CD4-positive, CD25-positive, alpha-beta regulatory T cell (primary cell): ENCODE data around the gene DEDD2. TPM values are rescaled to one million over a fixed set of nuclear protein-coding genes. Genes with fewer than 3 reads are reported as not detected.

Experiments
- ATAC-seq, 2 donors: fragments of 150-1000 bp; cut with Tn5 transposase; one replicate each; pipeline ENCODE4 v1.10.0; 2021; ENCODE audit warnings: low read depth in 2 of 2, moderate number of reproducible peaks in 2 of 2, moderate library complexity in 1 of 2
- DNase-seq, 3 donors: peaks; one replicate each; pipeline versions ENCODE4 v3.0.0 to v3.0.0-alpha.2; 2012 to 2022; ENCODE audit warnings: mixed read lengths in 1 of 3
- H3K27ac ChIP-seq: one replicate; pipeline ENCODE4 v1.7.0; 2013; ENCODE audit warnings: mild to moderate bottlenecking, low read length; ENCODE audit not compliant: insufficient read depth, poor library complexity, severe bottlenecking
- H3K27me3 ChIP-seq: one replicate; pipeline ENCODE4 v1.7.0; 2013; ENCODE audit warnings: low read length; ENCODE audit not compliant: control insufficient read depth, insufficient read depth
- H3K36me3 ChIP-seq: one replicate; pipeline ENCODE4 v1.7.0; 2013; ENCODE audit warnings: mild to moderate bottlenecking, low read length, moderate library complexity; ENCODE audit not compliant: control insufficient read depth, insufficient read depth
- H3K4me1 ChIP-seq: 2 replicates; pipeline ENCODE4 v1.7.0; 2013; ENCODE audit warnings: mild to moderate bottlenecking, low read length; ENCODE audit not compliant: insufficient read depth, control insufficient read depth, poor library complexity, severe bottlenecking
- H3K4me3 ChIP-seq: one replicate; pipeline ENCODE4 v1.7.0; 2013; ENCODE audit warnings: low read depth, mild to moderate bottlenecking, low read length, moderate library complexity
- H3K9me3 ChIP-seq, 2 experiments: 1 replicate in 1 of 2; 2 replicates in 1 of 2; pipeline ENCODE4 v1.7.0; 2013; ENCODE audit warnings: low read length in 2 of 2, mild to moderate bottlenecking in 1 of 2, moderate library complexity in 1 of 2; ENCODE audit not compliant: control insufficient read depth in 2 of 2
- H3K27ac Mint-ChIP-seq, 3 donors: one replicate each; pipeline ENCODE4 v1.8.0; 2020 to 2022; ENCODE audit warnings: mild to moderate bottlenecking in 3 of 3, mixed read lengths in 3 of 3, moderate library complexity in 2 of 3
- H3K27me3 Mint-ChIP-seq: one replicate; pipeline ENCODE4 v1.8.0; 2022; ENCODE audit warnings: mild to moderate bottlenecking, mixed read lengths
- H3K36me3 Mint-ChIP-seq: one replicate; pipeline ENCODE4 v1.8.0; 2020; ENCODE audit warnings: mixed read lengths
- H3K4me1 Mint-ChIP-seq, 4 donors: one replicate each; pipeline ENCODE4 v1.8.0; 2020 to 2022; ENCODE audit warnings: mixed read lengths in 4 of 4, mild to moderate bottlenecking in 1 of 4
- H3K4me3 Mint-ChIP-seq, 4 donors: one replicate each; pipeline ENCODE4 v1.8.0; 2020 to 2022; ENCODE audit warnings: mild to moderate bottlenecking in 4 of 4, mixed read lengths in 4 of 4, moderate library complexity in 3 of 4
- H3K9me3 Mint-ChIP-seq, 7 donors: one replicate each; pipeline ENCODE4 v1.8.0; 2020 to 2022; ENCODE audit warnings: mixed read lengths in 7 of 7, mild to moderate bottlenecking in 3 of 7, moderate library complexity in 2 of 7
- polyA plus RNA-seq, 4 donors: library from polyadenylated mRNA; unstranded; fragments of 300-500 nt; fragmentation: Illumina TruSeq; gene quantifications; one replicate each; pipeline ENCODE4 v1.2.3, GENCODE V29; 2021
- total RNA-seq: library from RNA; stranded (reverse); gene quantifications from one replicate; pipeline ENCODE4 v1.2.3, GENCODE V29; 2022

The DEDD2 gene
- total and polyA plus RNA-seq, 5 donors from 2014 or later: 99.8 to 179 (median 157) TPM

DNA sequence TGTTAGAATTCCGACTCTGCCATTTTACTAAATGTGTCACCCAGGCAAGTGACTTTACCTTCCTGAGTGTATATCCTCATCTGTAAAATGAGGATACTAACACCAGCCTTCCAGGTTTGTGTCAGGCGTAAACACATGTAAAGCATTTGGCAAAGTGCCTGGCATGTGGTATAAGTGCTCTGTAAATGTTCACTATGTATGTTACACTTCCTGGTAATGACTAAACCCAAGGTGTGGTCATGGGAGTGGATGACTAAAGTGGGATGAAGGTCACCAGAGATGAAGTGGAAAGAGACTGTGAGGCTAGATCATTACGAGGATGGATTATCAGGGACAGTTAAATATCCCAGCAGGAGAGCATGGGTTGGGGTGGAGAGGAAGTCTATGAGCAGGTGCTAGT lies 25.6 kb downstream of the DEDD2 start:
- Mint-ChIP-seq H3K27ac (peak overlapping the region in 1 of 3 donors; percentile 75), H3K4me3 (peak overlapping the region in 2 of 4 donors; percentile 67 to 82), H3K36me3 (peaks cover 21% of the 10 kb centered on the region), H3K9me3 (peaks cover 0 to 2% (median 0%) of the 10 kb centered on the region in 7 donors), H3K4me1 (peaks cover 18 to 59% (median 32%) of the 10 kb centered on the region in 4 donors), H3K27me3 (no peaks in the 10 kb centered on the region)
- H3K4me3 ChIP-seq: no peak overlapping the region
- H3K27me3 ChIP-seq: no peaks in the 10 kb centered on the region
- H3K36me3 ChIP-seq: peaks cover 5% of the 10 kb centered on the region
- DNase-seq (no peak), ATAC-seq (peak in 1 of 2 donors; percentile 45)
- peaks cover 27% of the 10 kb centered on the region for H3K4me1 ChIP-seq
- no peak overlapping the region for H3K27ac ChIP-seq
- peaks cover 0 to 6% of the 10 kb centered on the region in 2 experiments for H3K9me3 ChIP-seq

DNA sequence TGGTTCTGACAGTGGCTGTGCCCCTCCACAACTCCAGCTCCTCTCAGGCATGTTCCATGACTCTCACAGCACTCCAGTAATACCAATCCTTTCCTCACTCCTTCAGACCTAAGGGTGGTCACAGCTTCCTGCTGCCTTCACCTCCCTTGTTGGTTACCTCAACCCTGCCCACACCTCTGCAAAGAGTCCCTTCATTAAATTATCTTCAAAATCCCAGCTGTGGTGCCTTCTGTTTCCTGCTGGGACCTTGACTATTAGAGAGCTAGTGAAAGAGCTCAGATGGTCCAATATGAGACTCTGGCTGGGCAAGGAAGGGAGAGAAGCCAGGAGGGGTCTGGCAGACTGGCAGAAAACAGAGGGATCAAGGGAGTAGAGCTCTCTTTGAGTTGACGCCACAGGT lies 26.1 kb downstream of the DEDD2 start:
- peaks cover 0 to 2% (median 0%) of the 10 kb centered on the region in 7 donors for H3K9me3 Mint-ChIP-seq
- H3K4me1 ChIP-seq: peaks cover 22% of the 10 kb centered on the region
- H3K27ac ChIP-seq: no peak overlapping the region
- peaks cover 4% of the 10 kb centered on the region for H3K36me3 ChIP-seq
- H3K4me3 Mint-ChIP-seq: peak overlapping the region in 2 of 4 donors; percentile 67 to 82
- H3K4me3 ChIP-seq: no peak overlapping the region
- peaks cover 20% of the 10 kb centered on the region for H3K36me3 Mint-ChIP-seq
- no peaks in the 10 kb centered on the region for H3K27me3 ChIP-seq
- DNase-seq (no peak), ATAC-seq (no peak)
- peaks cover 21 to 59% (median 34%) of the 10 kb centered on the region in 4 donors for H3K4me1 Mint-ChIP-seq
- H3K9me3 ChIP-seq: peaks cover 0 to 6% of the 10 kb centered on the region in 2 experiments
- no peaks in the 10 kb centered on the region for H3K27me3 Mint-ChIP-seq
- peak overlapping the region in 1 of 3 donors; percentile 13 for H3K27ac Mint-ChIP-seq

- Histone ChIP-seq H3K4me3 (no peak overlapping the region), H3K27ac (no peak overlapping the region), H3K4me1 (peaks cover 30% of the 10 kb centered on the region), H3K36me3 (no peaks in the 10 kb centered on the region), H3K27me3 (no peaks in the 10 kb centered on the region), H3K9me3 (peaks cover 0 to 6% of the 10 kb centered on the region in 2 experiments)
- no peak overlapping the region for H3K4me3 Mint-ChIP-seq
- H3K9me3 Mint-ChIP-seq: peaks cover 0 to 1% (median 0%) of the 10 kb centered on the region in 7 donors
- no peak for ATAC-seq
- H3K36me3 Mint-ChIP-seq: peaks cover 13% of the 10 kb centered on the region
- peaks cover 4% of the 10 kb centered on the region for H3K27me3 Mint-ChIP-seq
- H3K27ac Mint-ChIP-seq: peak overlapping the region in 1 of 3 donors; percentile 13
- peaks cover 35 to 68% (median 44%) of the 10 kb centered on the region in 4 donors for H3K4me1 Mint-ChIP-seq
- no peak for DNase-seq
Observed at GRCh38 chr19:42189133-42189532, 28.3 kb downstream of the DEDD2 start.

GRCh38 chr19:42188665-42189064 lies 28.8 kb downstream of the DEDD2 start:
- H3K27ac ChIP-seq: no peak overlapping the region
- Mint-ChIP-seq H3K4me1 (peaks cover 32 to 67% (median 43%) of the 10 kb centered on the region in 4 donors), H3K36me3 (peaks cover 9% of the 10 kb centered on the region), H3K27me3 (peaks cover 5% of the 10 kb centered on the region), H3K4me3 (no peak overlapping the region), H3K9me3 (peaks cover 0 to 1% (median 0%) of the 10 kb centered on the region in 7 donors), H3K27ac (peak overlapping the region in 1 of 3 donors; percentile 13)
- peaks cover 34% of the 10 kb centered on the region for H3K4me1 ChIP-seq
- H3K36me3 ChIP-seq: no peaks in the 10 kb centered on the region
- H3K4me3 ChIP-seq: no peak overlapping the region
- ATAC-seq (no peak), DNase-seq (no peak)
- no peaks in the 10 kb centered on the region for H3K27me3 ChIP-seq
- peaks cover 0 to 6% of the 10 kb centered on the region in 2 experiments for H3K9me3 ChIP-seq

DNA sequence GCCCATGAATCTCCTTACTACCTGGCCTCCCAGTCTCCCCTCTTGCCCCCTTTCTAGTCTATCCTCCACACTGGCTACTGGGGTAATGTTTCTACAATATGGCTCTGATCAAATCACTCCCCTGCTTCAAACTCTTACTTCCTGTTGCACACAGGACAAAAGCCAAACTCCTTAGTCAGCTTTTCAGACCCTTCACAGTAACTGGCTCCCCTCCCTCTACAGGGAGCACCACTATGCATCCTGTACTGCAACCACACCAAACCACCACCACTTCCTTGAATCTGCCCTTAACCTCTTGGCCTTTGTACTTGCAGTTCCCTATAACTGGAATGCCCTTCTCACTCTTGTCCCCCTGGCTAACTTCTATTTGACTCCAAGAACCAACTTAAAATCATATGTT lies 32.2 kb downstream of the DEDD2 start:
- Mint-ChIP-seq H3K4me3 (peak overlapping the region; percentile 1 to 76 (median 54)), H3K27me3 (peaks cover 5% of the 10 kb centered on the region), H3K36me3 (no peaks in the 10 kb centered on the region), H3K9me3 (no peaks in the 10 kb centered on the region), H3K27ac (peak overlapping the region; percentile 26 to 83 (median 69)), H3K4me1 (peaks cover 24 to 60% (median 36%) of the 10 kb centered on the region in 4 donors)
- Histone ChIP-seq H3K27me3 (no peaks in the 10 kb centered on the region), H3K27ac (no peak overlapping the region), H3K36me3 (no peaks in the 10 kb centered on the region), H3K4me3 (peak overlapping the region; percentile 22), H3K9me3 (no peaks in the 10 kb centered on the region), H3K4me1 (peaks cover 26% of the 10 kb centered on the region)
- peak in 2 of 3 donors; percentile 35 to 87 for DNase-seq
- peak; percentile 65 to 76 for ATAC-seq

DNA sequence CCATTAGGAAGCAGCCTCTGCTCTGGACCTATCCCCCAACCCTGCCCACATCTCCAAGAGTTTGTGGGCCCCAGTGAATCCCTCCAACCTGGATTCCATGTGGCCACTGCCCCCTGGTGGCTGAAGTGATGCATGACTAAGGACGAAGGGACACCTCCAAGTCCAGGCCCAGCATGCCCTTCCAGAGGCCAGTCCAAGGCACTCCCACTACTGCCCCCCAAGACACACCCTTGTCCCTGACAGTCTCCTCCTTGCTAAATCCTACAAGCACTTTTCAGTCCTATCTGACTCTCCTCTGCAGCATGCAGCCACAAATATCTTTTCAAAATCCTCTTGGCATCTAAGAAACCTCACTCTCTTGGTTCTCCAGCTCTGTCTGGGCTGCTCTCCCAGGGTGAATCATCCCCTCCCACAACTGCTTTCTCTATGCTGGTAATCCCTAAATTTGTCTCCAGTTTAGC lies 33.0 kb downstream of the DEDD2 start:
- Histone ChIP-seq H3K27me3 (peaks cover 4% of the 10 kb centered on the region), H3K36me3 (no peaks in the 10 kb centered on the region), H3K27ac (no peak overlapping the region), H3K4me3 (peak overlapping the region; percentile 22), H3K9me3 (no peaks in the 10 kb centered on the region), H3K4me1 (peaks cover 26% of the 10 kb centered on the region)
- ATAC-seq: peak in 1 of 2 donors; percentile 60
- peak; percentile 57 to 74 (median 61) for DNase-seq
- Mint-ChIP-seq H3K4me1 (peaks cover 24 to 67% (median 34%) of the 10 kb centered on the region in 4 donors), H3K27me3 (peaks cover 9% of the 10 kb centered on the region), H3K9me3 (no peaks in the 10 kb centered on the region), H3K4me3 (peak overlapping the region in 2 of 4 donors; percentile 45 to 76), H3K27ac (peak overlapping the region; percentile 59 to 89 (median 69)), H3K36me3 (no peaks in the 10 kb centered on the region)

GRCh38 chr19:42178791-42179674 lies 38.4 kb downstream of the DEDD2 start:
- ATAC-seq: no peak
- Mint-ChIP-seq H3K27ac (no peak overlapping the region), H3K4me3 (no peak overlapping the region), H3K9me3 (peaks cover 0 to 1% (median 0%) of the 10 kb centered on the region in 7 donors), H3K27me3 (peaks cover 22% of the 10 kb centered on the region), H3K4me1 (peaks cover 9 to 41% (median 13%) of the 10 kb centered on the region in 4 donors), H3K36me3 (no peaks in the 10 kb centered on the region)
- Histone ChIP-seq H3K36me3 (no peaks in the 10 kb centered on the region), H3K27ac (no peak overlapping the region), H3K4me1 (peaks cover 26% of the 10 kb centered on the region), H3K9me3 (no peaks in the 10 kb centered on the region), H3K27me3 (peaks cover 24% of the 10 kb centered on the region), H3K4me3 (no peak overlapping the region)
- no peak for DNase-seq
